ENCODE measurements around the gene C1QL1. TPM values are rescaled to one million over a fixed set of nuclear protein-coding genes. Genes with fewer than 3 reads are reported as not detected.
A peak's percentile ranks its signal among the peaks of the same experiment; 100 is the strongest.
"Not testable (repeated sequence)": the region's sequence is repeated elsewhere in the genome, so short reads cannot be mapped to it uniquely, and the experiment has no call there.

C1QL1 gene
- total RNA-seq, 1 donor from 2014 or later: not detected

DNA sequence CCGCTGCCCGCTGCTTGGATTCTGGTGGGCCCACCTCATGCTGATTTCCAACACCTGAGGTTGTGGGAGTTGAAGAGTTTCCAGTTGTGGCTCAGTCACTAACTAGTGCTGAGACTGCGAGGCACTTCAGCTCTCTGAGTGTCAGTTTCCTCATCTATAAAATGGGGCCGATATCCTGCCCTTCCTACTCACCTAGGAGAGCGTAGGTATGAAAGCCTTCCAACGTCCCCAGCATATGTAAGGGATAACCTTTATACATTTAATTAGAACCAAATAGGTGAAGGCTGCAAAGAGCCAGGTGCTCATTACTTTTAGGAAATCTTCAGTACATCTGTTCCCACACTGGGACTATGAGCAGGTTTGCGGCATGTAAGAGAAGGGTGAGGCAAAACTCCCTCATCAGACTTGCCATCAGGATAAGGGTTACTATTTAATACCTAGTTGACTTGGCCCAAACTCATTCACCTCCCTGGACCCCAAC, 19.7 kb downstream of the C1QL1 start:
- Histone ChIP-seq H3K9me3 (ENCODE audit: low read depth) (no peaks in the 10 kb centered on the region), H3K79me2 (ENCODE audit: low read depth) (peaks cover 41% of the 10 kb centered on the region), H3K27me3 (no peaks in the 10 kb centered on the region), H2AFZ (replicated peaks) (no peak overlapping the region), H3K36me3 (peaks cover 21% of the 10 kb centered on the region), H3K4me1 (peaks cover 11% of the 10 kb centered on the region), H3K4me3 (peak overlapping the region; percentile 95), H3F3A (ENCODE audit: low read depth) (peaks cover 16% of the 10 kb centered on the region), H3K27ac (no peak overlapping the region), H3K9ac (no peak overlapping the region), H3K4me2 (peak overlapping the region; percentile 73), H4K20me1 (ENCODE audit: low read depth) (peaks cover 28% of the 10 kb centered on the region)
- Mint-ChIP-seq H3K4me1 (peaks cover 19% of the 10 kb centered on the region), H3K27ac (peak overlapping the region; percentile 98), H3K27me3 (ENCODE audit: insufficient read depth, low read depth) (peaks cover 19% of the 10 kb centered on the region), H3K4me3 (peak overlapping the region; percentile 96), H3K9me3 (no peaks in the 10 kb centered on the region), H3K36me3 (peaks cover 19% of the 10 kb centered on the region)
- no peak for TF ChIP-seq EZH2 (IDR thresholded peaks at IDR 0.05)
- TF ChIP-seq, protein P1, sequence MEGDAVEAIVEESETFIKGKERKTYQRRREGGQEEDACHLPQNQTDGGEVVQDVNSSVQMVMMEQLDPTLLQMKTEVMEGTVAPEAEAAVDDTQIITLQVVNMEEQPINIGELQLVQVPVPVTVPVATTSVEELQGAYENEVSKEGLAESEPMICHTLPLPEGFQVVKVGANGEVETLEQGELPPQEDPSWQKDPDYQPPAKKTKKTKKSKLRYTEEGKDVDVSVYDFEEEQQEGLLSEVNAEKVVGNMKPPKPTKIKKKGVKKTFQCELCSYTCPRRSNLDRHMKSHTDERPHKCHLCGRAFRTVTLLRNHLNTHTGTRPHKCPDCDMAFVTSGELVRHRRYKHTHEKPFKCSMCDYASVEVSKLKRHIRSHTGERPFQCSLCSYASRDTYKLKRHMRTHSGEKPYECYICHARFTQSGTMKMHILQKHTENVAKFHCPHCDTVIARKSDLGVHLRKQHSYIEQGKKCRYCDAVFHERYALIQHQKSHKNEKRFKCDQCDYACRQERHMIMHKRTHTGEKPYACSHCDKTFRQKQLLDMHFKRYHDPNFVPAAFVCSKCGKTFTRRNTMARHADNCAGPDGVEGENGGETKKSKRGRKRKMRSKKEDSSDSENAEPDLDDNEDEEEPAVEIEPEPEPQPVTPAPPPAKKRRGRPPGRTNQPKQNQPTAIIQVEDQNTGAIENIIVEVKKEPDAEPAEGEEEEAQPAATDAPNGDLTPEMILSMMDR (IDR thresholded peaks at IDR 0.05): no peak
- TF ChIP-seq EZH2phosphoT487 (IDR thresholded peaks at IDR 0.05): peak; percentile 9
- no peak for DNase-seq (ENCODE audit: low spot score)

DNA sequence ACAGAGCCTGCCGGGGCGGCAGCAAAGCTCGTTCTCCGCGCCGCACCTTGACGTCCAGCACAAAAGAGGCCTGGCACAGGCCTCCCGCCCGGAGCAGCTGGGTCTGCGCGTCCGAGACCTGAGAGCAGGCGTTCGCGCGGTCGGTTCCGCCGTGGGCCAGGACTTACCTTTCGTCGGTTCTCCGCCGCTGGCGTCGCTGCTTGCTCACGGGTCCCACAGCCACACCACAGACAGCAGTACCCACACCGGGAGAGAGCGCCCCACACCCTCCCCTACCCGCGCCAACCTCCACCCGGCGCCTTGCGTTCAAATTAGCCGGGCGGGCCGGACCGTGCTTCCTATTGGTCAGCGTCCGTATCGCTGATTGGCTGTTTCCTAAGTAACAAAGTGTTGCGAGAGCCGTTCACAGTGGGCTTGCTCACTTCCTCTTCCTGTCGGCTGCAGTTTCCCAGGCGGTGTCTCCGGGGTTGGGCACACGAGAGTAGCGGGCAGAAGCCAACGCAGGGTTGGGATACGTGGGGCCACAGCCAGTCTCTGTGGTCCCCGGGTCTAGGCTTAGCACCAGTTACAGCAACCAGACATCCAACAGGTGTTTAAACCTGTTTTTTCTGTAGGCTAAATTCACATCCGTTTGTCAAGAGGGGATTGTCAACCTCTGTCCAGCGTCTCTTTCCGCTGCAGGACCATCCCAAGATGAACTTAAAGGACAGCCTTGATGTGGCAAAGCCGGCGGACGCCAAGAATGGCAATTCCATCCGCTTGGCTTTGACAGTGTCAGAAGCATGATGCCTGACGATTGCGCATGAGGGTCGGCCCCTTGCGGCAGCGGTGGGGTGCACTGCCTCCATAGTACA, 20.4 kb downstream of the C1QL1 start, which contains the start of gene KIF18B:
Gene KIF18B, minus strand, starts transcription at position 313 of the 854 bp plus-strand sequence. CDS start 11,429 bp downstream, outside the sequence.
- DNase-seq (ENCODE audit: low spot score): peak; percentile 96
- peak within 1 kb of the TSS; percentile 98 for H3K27ac Mint-ChIP-seq
- Histone ChIP-seq H3K4me1 (peaks cover 11% of the 10 kb centered on the region), H3K4me3 (peak within 1 kb of the TSS; percentile 95), H2AFZ (replicated peaks) (peak within 1 kb of the TSS; percentile 32), H3K79me2 (ENCODE audit: low read depth) (peaks cover 48% of the 10 kb centered on the region), H3K27me3 (no peaks in the 10 kb centered on the region), H3K27ac (no peak within 1 kb of the TSS), H3K36me3 (peaks cover 22% of the 10 kb centered on the region), H3K9ac (peak within 1 kb of the TSS; percentile 51), H4K20me1 (ENCODE audit: low read depth) (peaks cover 32% of the 10 kb centered on the region), H3F3A (ENCODE audit: low read depth) (peaks cover 16% of the 10 kb centered on the region), H3K4me2 (peak within 1 kb of the TSS; percentile 73), H3K9me3 (ENCODE audit: low read depth) (no peaks in the 10 kb centered on the region)
- peak; percentile 0 for TF ChIP-seq EZH2phosphoT487 (IDR thresholded peaks at IDR 0.05)
- TF ChIP-seq, protein P1 (IDR thresholded peaks at IDR 0.05): no peak
- no peak for TF ChIP-seq EZH2 (IDR thresholded peaks at IDR 0.05)
- peak within 1 kb of the TSS; percentile 96 for H3K4me3 Mint-ChIP-seq
- peaks cover 18% of the 10 kb centered on the region for H3K27me3 Mint-ChIP-seq (ENCODE audit: insufficient read depth, low read depth)
- peaks cover 14% of the 10 kb centered on the region for H3K4me1 Mint-ChIP-seq
- H3K36me3 Mint-ChIP-seq: peaks cover 22% of the 10 kb centered on the region
- H3K9me3 Mint-ChIP-seq: no peaks in the 10 kb centered on the region

DNA sequence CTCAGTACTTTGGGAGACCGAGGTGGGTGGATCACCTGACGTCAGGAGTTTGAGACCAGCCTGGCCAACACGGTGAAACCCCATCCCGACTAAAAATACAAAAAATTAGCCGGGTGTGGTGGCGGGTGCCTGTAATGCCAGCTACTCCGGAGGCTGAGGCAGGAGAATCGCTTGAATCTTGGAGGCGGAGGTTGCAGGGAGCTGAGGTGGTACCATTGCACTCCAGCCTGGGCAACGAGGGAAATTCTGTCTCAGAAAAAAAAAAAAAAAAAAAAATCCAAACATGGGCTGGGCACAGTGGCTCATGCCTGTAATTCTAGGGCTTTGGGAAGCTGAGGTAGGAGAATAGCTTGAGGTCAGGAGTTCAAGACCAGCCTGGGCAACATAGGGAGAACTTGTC, 22.5 kb downstream of the C1QL1 start:
- H3K4me1 Mint-ChIP-seq: peaks cover 17% of the 10 kb centered on the region
- peak overlapping the region; percentile 73 for H3K4me2 ChIP-seq
- H3K9me3 ChIP-seq (ENCODE audit: low read depth); H3K27ac ChIP-seq; H3K27ac Mint-ChIP-seq; H3K27me3 Mint-ChIP-seq (ENCODE audit: insufficient read depth, low read depth); H3K9me3 Mint-ChIP-seq; H2AFZ ChIP-seq (replicated peaks); H3K27me3 ChIP-seq; DNase-seq (ENCODE audit: low spot score); H3K9ac ChIP-seq: not testable (repeated sequence)
- H3K79me2 ChIP-seq (ENCODE audit: low read depth): peaks cover 68% of the 10 kb centered on the region
- H3K4me1 ChIP-seq: peaks cover 11% of the 10 kb centered on the region
- peaks cover 52% of the 10 kb centered on the region for H4K20me1 ChIP-seq (ENCODE audit: low read depth)
- H3K4me3 Mint-ChIP-seq: peak overlapping the region; percentile 96
- peak overlapping the region; percentile 95 for H3K4me3 ChIP-seq
- H3F3A ChIP-seq (ENCODE audit: low read depth): peaks cover 16% of the 10 kb centered on the region
- H3K36me3 ChIP-seq: peaks cover 22% of the 10 kb centered on the region
- H3K36me3 Mint-ChIP-seq: peaks cover 33% of the 10 kb centered on the region

All from neural progenitor cell (in vitro differentiated cells).